ENCODE data around the gene EML5.

DNA sequence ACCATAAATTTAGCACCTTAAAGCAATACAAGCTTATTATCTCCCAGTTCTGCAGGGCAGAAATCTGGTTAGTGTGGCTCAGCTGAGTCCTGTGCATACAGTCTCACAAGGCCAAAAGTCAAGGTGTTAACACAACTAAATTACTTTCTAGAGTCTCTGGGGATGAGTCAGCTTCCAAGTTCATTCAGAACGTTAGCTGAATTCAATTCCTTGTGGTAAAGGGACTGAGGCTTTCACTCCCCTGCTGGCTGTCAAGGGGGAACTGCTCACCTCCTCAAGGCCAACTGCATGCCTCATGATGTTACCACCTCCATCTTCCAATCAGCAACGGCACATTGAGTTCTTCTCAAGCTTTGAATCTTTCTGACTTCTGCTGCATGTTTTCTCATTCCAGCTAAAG, 27.6 kb downstream of the EML5 start:
- TF ChIP-seq, protein P1, sequence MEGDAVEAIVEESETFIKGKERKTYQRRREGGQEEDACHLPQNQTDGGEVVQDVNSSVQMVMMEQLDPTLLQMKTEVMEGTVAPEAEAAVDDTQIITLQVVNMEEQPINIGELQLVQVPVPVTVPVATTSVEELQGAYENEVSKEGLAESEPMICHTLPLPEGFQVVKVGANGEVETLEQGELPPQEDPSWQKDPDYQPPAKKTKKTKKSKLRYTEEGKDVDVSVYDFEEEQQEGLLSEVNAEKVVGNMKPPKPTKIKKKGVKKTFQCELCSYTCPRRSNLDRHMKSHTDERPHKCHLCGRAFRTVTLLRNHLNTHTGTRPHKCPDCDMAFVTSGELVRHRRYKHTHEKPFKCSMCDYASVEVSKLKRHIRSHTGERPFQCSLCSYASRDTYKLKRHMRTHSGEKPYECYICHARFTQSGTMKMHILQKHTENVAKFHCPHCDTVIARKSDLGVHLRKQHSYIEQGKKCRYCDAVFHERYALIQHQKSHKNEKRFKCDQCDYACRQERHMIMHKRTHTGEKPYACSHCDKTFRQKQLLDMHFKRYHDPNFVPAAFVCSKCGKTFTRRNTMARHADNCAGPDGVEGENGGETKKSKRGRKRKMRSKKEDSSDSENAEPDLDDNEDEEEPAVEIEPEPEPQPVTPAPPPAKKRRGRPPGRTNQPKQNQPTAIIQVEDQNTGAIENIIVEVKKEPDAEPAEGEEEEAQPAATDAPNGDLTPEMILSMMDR (IDR thresholded peaks at IDR 0.05) = no peak
- no peak for TF ChIP-seq POLR2A (IDR thresholded peaks at IDR 0.05; ENCODE audit: low read depth)
- no peak for TF ChIP-seq EP300 (IDR thresholded peaks at IDR 0.05)
- no peak for TF ChIP-seq POLR2AphosphoS5 (IDR thresholded peaks at IDR 0.05)
